HG02938 (cell line): ENCODE data around the gene NRXN3.

ENCODE experiments used
- ATAC-seq: cut with Tn5 transposase; IDR thresholded peaks from one replicate; pipeline ENCODE4 v1.9.1; 2021; ENCODE audit warnings: mild to moderate bottlenecking, moderate library complexity; ENCODE audit not compliant: unreplicated experiment

NRXN3 gene

DNA sequence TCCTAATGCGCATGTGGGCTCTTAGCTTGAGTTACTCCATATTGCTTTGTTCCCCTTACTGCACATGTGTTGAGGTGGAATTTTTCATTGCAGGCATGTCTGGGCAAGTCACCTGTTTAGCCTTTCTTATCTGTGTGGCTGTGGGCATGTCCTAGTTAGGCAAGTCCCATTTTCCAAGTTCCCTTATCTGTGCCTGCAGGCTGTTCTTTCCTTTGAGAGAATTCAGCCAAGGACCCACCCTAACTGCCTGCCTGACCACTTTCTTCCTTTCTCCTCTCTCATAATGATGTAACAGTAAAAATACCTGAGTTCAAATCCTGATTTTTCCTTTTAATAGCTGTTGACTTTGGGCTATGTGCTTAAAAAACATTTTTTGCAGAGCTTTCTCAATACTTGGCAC, 870.6 kb downstream of the NRXN3 start:
- ATAC-seq, result no peak

DNA sequence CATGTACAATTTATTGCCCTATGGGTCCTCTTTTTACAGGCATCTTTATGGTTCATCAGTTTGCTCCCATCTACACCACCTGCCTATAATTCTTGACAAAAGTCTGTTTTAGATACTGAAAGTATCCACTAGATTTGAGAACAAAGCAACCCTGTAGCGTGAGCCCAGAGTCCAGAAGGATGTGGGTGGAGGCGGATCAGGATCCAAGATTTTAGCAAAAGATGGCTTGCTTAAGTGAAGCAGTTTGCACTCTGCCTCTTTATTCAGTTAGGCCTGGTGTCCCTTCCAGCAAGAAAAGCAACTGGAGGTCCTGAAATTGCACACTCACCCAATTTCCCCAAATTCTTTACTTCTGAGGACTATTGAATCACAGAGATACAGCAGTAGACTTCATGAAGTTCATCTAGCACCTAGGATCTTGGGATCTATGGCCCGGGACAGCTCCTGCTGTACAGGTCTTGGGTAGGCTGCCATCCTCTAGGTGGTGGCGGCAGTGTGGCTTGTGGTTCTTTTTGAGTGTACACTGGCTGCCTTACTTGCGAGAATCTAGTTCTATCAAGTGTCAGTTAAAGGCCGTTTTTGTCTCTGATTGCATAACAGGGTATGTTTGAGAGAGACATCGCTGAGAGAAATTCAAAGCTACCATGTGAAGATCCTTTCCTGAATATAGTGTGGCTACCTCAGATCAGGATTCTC, 873.2 kb downstream of the NRXN3 start:
- no peak for ATAC-seq

GRCh38 chr14:79044894-79045624, 874.9 kb downstream of the NRXN3 start:
- no peak for ATAC-seq

- ATAC-seq, result no peak
These were observed 880.9 kb downstream of the NRXN3 start for GRCh38 chr14:79050787-79051727.

- ATAC-seq, result no peak
These were observed 881.6 kb downstream of the NRXN3 start for GRCh38 chr14:79051742-79052141.

- no peak for ATAC-seq
These were observed 886.7 kb downstream of the NRXN3 start for GRCh38 chr14:79056879-79057278.

- ATAC-seq, result no peak
These were observed 887.2 kb downstream of the NRXN3 start for GRCh38 chr14:79057333-79057732.

- no peak for ATAC-seq
These were observed 892.1 kb downstream of the NRXN3 start for GRCh38 chr14:79062226-79062625.

GRCh38 chr14:79064214-79064613, 894.0 kb downstream of the NRXN3 start:
- no peak for ATAC-seq

- no peak for ATAC-seq
These were observed 904.3 kb downstream of the NRXN3 start for GRCh38 chr14:79074510-79074909.

GRCh38 chr14:79076428-79076827, 906.3 kb downstream of the NRXN3 start:
- ATAC-seq, result no peak

DNA sequence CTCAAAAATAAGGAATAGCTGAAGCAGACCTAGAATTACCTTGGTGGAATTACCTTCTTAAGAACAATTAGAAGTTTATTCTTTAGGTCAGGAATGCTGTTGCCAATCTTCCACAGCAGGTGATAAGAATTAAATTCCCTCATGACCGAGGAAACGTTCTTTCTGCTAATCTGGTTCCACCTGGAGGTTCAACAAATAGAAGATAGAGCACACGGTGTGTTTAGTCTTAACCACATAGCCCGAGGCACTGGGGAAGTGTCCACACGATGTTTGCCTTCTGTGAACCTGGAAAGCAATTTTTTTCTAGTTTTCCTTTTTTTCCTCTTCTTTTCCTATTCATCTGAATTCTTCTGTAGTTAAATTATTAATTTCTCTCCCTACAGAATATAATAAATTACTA, 906.9 kb downstream of the NRXN3 start:
- no peak for ATAC-seq

DNA sequence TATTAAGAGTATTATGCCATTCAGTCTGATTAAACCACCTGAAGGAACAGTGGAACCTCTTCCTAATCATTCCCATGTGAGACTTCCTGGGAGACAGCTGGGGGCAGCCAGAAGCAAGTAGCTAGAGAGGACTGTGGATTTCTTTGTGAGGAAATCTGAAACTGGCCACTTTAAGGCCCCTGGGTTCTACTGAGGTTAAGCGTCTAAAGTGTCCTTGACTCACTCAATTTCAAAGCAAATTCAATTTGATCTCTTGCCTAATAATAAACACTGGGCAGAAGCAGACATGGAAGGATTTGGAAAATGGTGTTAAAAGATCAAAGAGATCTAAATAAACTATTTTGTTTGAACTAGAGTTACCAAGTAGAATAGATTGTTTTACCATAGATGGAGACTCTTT, 909.9 kb downstream of the NRXN3 start:
- no peak for ATAC-seq

- no peak for ATAC-seq
These were observed 912.7 kb downstream of the NRXN3 start for GRCh38 chr14:79082883-79083282.

DNA sequence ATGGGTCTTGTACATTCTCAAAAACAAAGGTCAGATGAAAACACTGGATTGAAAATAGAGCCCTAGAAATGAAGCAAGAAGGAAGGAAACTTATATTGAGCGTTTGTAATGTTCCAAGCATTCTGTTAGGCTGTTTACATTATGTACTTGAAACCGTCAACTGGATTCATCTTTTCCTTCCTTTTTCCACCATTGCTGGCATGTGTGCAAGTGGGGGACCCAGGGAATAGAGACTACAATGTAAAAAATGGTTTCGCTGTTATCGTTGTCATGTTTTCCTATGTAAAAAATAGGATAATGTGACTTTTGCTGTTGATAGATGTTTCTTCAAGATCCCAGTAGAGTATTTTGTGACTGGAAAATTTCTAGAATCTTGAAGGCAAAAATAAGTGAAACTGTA, 913.2 kb downstream of the NRXN3 start:
- no peak for ATAC-seq

DNA sequence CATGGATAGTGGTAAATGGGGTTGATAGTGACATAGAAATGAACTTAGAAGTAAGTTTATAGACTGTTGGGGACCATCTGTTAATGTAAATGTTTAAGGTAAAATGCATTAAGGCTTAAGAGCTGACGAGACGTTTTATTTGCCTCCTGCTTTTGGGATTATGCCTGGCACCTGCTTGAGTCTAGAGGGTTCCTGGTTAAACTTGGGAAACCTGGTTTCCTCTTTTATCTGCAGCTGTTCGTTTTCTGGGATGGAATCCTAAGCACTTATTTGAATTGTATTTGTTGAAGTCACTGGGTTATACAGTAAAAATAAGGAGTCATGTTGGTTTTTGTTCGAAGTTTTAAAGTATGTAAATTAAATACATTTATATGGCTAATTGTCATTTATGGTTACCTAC, 914.7 kb downstream of the NRXN3 start:
- no peak for ATAC-seq

DNA sequence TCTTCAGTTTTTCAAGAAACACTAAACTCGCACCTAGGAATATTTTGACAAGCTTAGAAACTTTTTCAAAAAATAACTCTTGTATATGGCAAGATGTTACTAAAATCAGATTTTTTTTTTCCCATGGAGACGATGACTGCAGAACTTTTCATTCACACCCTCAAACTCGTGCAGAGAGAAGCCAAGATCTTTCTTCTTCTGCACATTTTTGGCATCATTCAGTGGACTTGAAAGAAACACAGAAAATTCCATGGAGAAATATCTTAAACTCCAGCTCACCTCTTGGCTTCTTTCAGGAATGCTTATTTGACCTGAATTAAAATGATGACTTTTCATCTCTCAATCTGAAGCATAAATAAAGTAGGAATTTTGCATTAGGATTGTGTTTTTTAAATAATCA, 919.4 kb downstream of the NRXN3 start:
- no peak for ATAC-seq

DNA sequence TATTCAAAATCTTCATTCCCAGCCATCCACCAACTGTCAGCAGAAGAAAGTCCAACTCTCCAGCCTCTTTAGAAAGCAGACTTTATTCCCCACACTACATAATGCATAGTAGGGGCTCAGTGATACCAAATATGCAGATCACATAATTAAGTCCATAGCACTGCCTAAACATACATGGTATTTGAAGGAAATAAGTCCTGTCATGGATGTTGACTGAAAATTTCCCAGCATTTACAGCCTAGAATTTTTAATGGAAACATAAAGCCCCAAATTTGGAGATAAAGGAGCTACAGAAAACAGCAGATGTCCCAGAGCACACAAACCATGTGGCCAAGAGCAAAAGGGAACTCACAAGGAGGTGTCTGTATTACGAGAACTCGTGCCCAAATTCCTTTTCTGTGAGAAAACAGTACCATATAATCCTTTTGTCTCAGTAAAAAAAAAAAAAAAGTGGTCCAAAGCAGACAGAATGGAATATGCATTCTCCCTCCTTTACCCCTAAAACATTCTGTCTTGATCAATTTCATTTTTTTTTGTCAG, 920.5 kb downstream of the NRXN3 start:
- ATAC-seq, result no peak

DNA sequence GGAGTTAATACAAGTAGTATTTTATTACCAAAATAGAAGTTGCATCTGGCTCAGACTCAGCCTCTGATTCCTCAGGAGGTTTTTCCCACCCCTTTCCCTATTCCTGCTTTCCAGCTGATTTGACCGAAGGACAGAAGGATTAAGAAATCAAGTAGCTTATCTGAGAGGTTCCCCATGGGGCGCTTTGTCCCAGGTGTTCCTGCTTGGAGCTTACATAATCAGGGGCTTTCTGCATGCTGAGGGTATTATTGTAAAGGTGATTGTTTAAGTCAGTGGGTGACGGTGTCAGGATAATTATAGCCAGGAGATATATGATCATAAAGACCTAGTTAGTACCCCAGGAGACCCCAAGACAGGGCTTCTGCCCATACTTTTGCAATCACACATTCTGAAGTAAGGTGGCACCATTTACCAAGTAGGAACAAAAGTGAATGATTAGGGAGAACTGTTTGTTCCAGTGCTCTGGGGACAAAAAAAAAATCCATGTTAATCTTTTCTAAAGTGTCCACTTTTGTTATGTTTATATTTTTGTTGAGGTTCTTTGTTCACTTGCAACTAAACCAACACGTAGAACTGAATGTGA, 921.3 kb downstream of the NRXN3 start:
- ATAC-seq, result no peak

DNA sequence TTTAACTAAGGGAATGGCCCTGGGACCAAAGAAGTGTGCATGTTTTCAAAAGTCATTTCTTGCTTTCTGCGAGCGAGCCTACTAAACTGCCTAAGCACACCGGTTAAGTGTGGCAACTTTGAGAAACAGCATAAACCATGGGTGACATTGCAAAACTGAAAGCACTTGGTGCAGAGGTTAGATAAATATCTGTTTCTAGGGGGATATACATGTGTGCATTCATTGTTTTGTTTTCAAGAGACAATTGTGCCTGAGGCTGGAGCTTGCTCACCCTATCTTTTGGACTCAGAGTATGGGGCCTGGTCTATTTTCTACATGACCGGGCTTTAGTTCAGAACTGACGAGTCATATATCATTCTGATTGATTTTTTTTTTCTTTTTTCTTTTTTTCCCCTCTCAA, 923.4 kb downstream of the NRXN3 start:
- ATAC-seq, result no peak

DNA sequence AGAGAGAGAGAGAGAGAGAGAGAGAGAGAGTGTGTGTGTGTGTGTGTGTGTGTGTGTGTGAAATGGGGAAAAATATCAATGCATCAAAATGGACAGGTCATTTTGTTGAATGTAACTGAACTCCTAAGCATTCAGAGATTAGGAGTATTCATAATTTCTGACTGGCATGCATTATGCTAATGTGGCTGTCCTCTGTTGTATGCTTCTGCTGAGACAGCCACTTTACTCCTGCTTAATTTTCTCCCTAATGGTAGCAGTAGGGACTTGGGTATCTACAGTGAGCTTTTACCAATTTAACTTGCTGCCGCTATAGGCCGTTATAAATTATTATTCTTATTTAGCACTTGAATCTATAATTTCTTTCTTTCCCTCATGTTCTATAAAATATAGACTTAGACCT, 924.8 kb downstream of the NRXN3 start:
- ATAC-seq, result no peak
